ENCODE results near the gene ACIN1. TPM values are rescaled to one million over a fixed set of nuclear protein-coding genes. Genes with fewer than 3 reads are reported as not detected.

The ACIN1 gene
- total and polyA plus RNA-seq, 2 experiments from 2014 or later: 76.1 to 172 TPM

DNA sequence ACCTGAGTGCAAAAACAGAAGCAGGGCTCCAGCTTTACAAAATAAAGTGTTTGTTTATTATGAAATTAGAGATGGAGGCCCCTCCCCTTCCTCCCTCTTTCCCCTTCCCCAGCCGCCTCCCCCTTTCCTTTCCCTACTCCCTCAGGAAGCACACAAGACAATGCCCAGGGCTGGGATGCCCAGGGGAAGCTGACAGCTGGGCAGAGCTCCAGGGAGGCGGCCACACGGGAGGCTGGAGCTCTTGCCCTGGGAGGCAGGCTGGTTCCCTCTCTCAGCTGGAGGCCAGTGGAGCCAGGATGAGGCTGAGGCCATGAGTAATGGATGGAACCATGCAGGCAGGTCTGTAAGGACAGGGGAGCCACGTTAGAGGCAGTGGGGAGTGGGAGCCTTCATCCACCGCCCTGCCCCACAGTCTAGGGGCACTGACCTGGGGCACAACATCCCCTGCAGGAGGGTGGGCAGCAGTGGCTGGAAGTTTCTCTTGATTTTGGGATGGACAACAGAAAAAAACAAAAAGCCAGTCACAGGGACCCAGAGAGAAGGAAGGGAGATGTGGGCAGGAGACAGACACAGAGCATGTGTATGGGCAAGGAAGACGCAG, 47.8 kb downstream of the ACIN1 start:
- H4K20me1 ChIP-seq (replicated peaks; ENCODE audit: insufficient read depth): no peaks in the 10 kb centered on the region
- Mint-ChIP-seq H3K36me3 (ENCODE audit: low read depth) (peaks cover 15% of the 10 kb centered on the region), H3K4me3 (no peak overlapping the region), H3K4me1 (peaks cover 20% of the 10 kb centered on the region), H3K27me3 (ENCODE audit: insufficient read depth, low read depth, poor library complexity) (peaks cover 17% of the 10 kb centered on the region), H3K27ac (no peak overlapping the region), H3K9me3 (no peaks in the 10 kb centered on the region; the same call in 2 of the 3 replicates)
- H3K4me3 ChIP-seq: no peak overlapping the region
- no peaks in the 10 kb centered on the region; the same call in 1 of the 2 replicates for H3K4me1 ChIP-seq (ENCODE audit: insufficient read depth)
- no peak overlapping the region for H3K4me2 ChIP-seq
- H3K36me3 ChIP-seq (ENCODE audit: insufficient read depth): no peaks in the 10 kb centered on the region
- ATAC-seq: peak; percentile 20
- H3K27ac ChIP-seq (ENCODE audit: low read depth): 0 out of 2 replicates have a peak overlapping the region, but pooled peaks have one; percentile 39
- DNase-seq (ENCODE audit: low spot score): no peak
- H3K79me2 ChIP-seq (replicated peaks; ENCODE audit: insufficient read depth): no peaks in the 10 kb centered on the region
- no peak overlapping the region for H2AFZ ChIP-seq
- H3K9me2 ChIP-seq (ENCODE audit: insufficient read depth): no peaks in the 10 kb centered on the region
- no peak for TF ChIP-seq CTCF (conservative IDR thresholded peaks at IDR 0.05; ENCODE audit: low read depth in 2 of 2)
- TF ChIP-seq EZH2 (IDR thresholded peaks at IDR 0.05; ENCODE audit: low read depth, unreplicated experiment): no peak
- no peak for TF ChIP-seq ZNF462 (CRISPR knock-in tag; IDR thresholded peaks at IDR 0.05)
- TF ChIP-seq POLR2AphosphoS5 (IDR thresholded peaks at IDR 0.05; ENCODE audit: low read depth): no peak
- TF ChIP-seq JUNB (IDR thresholded peaks at IDR 0.05; ENCODE audit: unreplicated experiment): no peak
- no peak for TF ChIP-seq EZH2phosphoT487 (IDR thresholded peaks at IDR 0.05; ENCODE audit: unreplicated experiment)
- no peak for TF ChIP-seq STAT1 (IDR thresholded peaks at IDR 0.05; ENCODE audit: unreplicated experiment)
- no peak for TF ChIP-seq ETS1 (IDR thresholded peaks at IDR 0.05)
- no peak for TF ChIP-seq NANOG (IDR thresholded peaks at IDR 0.05; ENCODE audit: borderline replicate concordance)
- TF ChIP-seq ZNF114 (CRISPR knock-in tag; IDR thresholded peaks at IDR 0.05): no peak
- no peak for TF ChIP-seq CREB1 (CRISPR knock-in tag; IDR thresholded peaks at IDR 0.05; ENCODE audit: low read depth)
- TF ChIP-seq ZNF331 (CRISPR knock-in tag; IDR thresholded peaks at IDR 0.05; ENCODE audit: low read depth): no peak
- TF ChIP-seq, protein P1, sequence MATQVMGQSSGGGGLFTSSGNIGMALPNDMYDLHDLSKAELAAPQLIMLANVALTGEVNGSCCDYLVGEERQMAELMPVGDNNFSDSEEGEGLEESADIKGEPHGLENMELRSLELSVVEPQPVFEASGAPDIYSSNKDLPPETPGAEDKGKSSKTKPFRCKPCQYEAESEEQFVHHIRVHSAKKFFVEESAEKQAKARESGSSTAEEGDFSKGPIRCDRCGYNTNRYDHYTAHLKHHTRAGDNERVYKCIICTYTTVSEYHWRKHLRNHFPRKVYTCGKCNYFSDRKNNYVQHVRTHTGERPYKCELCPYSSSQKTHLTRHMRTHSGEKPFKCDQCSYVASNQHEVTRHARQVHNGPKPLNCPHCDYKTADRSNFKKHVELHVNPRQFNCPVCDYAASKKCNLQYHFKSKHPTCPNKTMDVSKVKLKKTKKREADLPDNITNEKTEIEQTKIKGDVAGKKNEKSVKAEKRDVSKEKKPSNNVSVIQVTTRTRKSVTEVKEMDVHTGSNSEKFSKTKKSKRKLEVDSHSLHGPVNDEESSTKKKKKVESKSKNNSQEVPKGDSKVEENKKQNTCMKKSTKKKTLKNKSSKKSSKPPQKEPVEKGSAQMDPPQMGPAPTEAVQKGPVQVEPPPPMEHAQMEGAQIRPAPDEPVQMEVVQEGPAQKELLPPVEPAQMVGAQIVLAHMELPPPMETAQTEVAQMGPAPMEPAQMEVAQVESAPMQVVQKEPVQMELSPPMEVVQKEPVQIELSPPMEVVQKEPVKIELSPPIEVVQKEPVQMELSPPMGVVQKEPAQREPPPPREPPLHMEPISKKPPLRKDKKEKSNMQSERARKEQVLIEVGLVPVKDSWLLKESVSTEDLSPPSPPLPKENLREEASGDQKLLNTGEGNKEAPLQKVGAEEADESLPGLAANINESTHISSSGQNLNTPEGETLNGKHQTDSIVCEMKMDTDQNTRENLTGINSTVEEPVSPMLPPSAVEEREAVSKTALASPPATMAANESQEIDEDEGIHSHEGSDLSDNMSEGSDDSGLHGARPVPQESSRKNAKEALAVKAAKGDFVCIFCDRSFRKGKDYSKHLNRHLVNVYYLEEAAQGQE (IDR thresholded peaks at IDR 0.05; ENCODE audit: unreplicated experiment): no peak
- H3K27me3 ChIP-seq (ENCODE audit: insufficient read depth): no peaks in the 10 kb centered on the region
- no peaks in the 10 kb centered on the region for H3F3A ChIP-seq (replicated peaks; ENCODE audit: low read depth)

Measured in GM23338 (cell line).